DND-41 (cell line): ENCODE results near the gene VSIG1.
A peak's percentile ranks its signal among the peaks of the same experiment; 100 is the strongest.

Source experiments
- ATAC-seq: fragments of 200-7000 bp; cut with Tn5 transposase; 3 replicates; pipeline ENCODE4 v1.9.1; 2021; ENCODE audit warnings: low read depth; ENCODE audit not compliant: insufficient read depth
- DNase-seq: peaks from one replicate; pipeline ENCODE4 v3.0.0-alpha.2; 2020
- H2AFZ ChIP-seq: 2 replicates; pipeline ENCODE4 v1.6.0; 2012; ENCODE audit warnings: low read depth, low read length
- H3K27ac ChIP-seq: 2 replicates; pipeline ENCODE4 v1.5.1; 2012; ENCODE audit warnings: low read length, inconsistent platforms
- H3K27me3 ChIP-seq: fragments of 200-600 bp; sonication (generic); 2 replicates; pipeline ENCODE4 v1.6.0; 2012; ENCODE audit warnings: low read length, mild to moderate bottlenecking, inconsistent platforms; ENCODE audit not compliant: insufficient read depth, poor library complexity
- H3K36me3 ChIP-seq: 2 replicates; pipeline ENCODE4 v1.5.1; 2012; ENCODE audit warnings: low read length, inconsistent platforms; ENCODE audit not compliant: insufficient read depth
- H3K4me1 ChIP-seq: 2 replicates; pipeline ENCODE4 v1.5.1; 2012; ENCODE audit warnings: mild to moderate bottlenecking, low read length; ENCODE audit not compliant: insufficient read depth
- H3K4me2 ChIP-seq: 2 replicates; pipeline ENCODE4 v1.6.0; 2012; ENCODE audit warnings: mild to moderate bottlenecking, moderate library complexity, low read length, inconsistent platforms; ENCODE audit not compliant: insufficient read depth
- H3K4me3 ChIP-seq, 2 experiments: fragments of 200-600 bp in 1 of 2; shearing (Covaris generic) in 1 of 2; 2 replicates each; pipeline ENCODE4 v1.5.1; 2012 to 2016; ENCODE audit warnings: inconsistent platforms in 2 of 2, low read length in 2 of 2, mild to moderate bottlenecking in 2 of 2, low read depth in 1 of 2, moderate library complexity in 1 of 2
- H3K79me2 ChIP-seq: 2 replicates; pipeline ENCODE4 v1.6.0; 2012; ENCODE audit warnings: low read length, inconsistent platforms; ENCODE audit not compliant: insufficient read depth
- H3K9ac ChIP-seq: 2 replicates; pipeline ENCODE4 v1.6.0; 2012; ENCODE audit warnings: low read depth, mild to moderate bottlenecking, inconsistent platforms, low read length, moderate library complexity
- H3K9me3 ChIP-seq: 2 replicates; pipeline ENCODE4 v1.5.1; 2012; ENCODE audit warnings: low read length, moderate library complexity, mild to moderate bottlenecking, inconsistent platforms; ENCODE audit not compliant: insufficient read depth, severe bottlenecking
- H4K20me1 ChIP-seq: 2 replicates; pipeline ENCODE4 v1.6.0; 2012; ENCODE audit warnings: low read length; ENCODE audit not compliant: insufficient read depth
- EZH2 ChIP-seq: IDR thresholded peaks from 3 replicates; pipeline ENCODE4 v1.6.1; 2012; ENCODE audit warnings: borderline replicate concordance, low read depth, mild to moderate bottlenecking, moderate library complexity, low read length, inconsistent platforms; ENCODE audit not compliant: severe bottlenecking
- TF ChIP-seq, protein P1 (sequence below): IDR thresholded peaks from 2 replicates; pipeline ENCODE4 v1.5.1; 2012; ENCODE audit warnings: borderline replicate concordance, low read length, moderate library complexity, mild to moderate bottlenecking; ENCODE audit not compliant: poor library complexity, severe bottlenecking; ENCODE audit errors: extremely low read depth

VSIG1 gene

DNA sequence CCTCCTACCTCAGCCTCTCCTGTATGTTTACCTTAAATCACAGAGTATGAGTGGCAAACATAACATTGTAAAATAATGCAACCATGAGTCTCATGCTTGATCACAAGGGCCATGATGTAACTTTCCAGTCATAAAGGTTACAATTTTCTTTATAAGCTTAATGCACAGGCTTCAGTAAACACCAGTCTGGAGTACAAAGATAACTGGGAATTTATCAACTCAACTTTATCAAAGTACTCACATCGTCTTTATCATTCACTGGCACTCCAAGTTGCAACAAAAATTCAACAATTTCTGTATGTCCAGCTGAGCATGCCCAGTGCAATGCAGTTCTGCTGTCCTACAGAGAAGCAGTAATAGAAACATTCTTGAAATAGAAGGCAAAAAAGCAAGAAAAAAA, 43.6 kb downstream of the VSIG1 start:
- no peak overlapping the region for H3K4me2 ChIP-seq
- TF ChIP-seq EZH2, result no peak
- TF ChIP-seq, protein P1, sequence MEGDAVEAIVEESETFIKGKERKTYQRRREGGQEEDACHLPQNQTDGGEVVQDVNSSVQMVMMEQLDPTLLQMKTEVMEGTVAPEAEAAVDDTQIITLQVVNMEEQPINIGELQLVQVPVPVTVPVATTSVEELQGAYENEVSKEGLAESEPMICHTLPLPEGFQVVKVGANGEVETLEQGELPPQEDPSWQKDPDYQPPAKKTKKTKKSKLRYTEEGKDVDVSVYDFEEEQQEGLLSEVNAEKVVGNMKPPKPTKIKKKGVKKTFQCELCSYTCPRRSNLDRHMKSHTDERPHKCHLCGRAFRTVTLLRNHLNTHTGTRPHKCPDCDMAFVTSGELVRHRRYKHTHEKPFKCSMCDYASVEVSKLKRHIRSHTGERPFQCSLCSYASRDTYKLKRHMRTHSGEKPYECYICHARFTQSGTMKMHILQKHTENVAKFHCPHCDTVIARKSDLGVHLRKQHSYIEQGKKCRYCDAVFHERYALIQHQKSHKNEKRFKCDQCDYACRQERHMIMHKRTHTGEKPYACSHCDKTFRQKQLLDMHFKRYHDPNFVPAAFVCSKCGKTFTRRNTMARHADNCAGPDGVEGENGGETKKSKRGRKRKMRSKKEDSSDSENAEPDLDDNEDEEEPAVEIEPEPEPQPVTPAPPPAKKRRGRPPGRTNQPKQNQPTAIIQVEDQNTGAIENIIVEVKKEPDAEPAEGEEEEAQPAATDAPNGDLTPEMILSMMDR, result no peak
- no peak overlapping the region for H3K4me3 ChIP-seq
- no peaks in the 10 kb centered on the region for H3K9me3 ChIP-seq
- DNase-seq (no peak), ATAC-seq (no peak)
- H4K20me1 ChIP-seq, result no peaks in the 10 kb centered on the region; the same call in 1 of the 2 replicates
- peaks cover 35% of the 10 kb centered on the region for H3K79me2 ChIP-seq
- no peaks in the 10 kb centered on the region for H3K27me3 ChIP-seq
- H2AFZ ChIP-seq, result no peak overlapping the region
- peaks cover 31% of the 10 kb centered on the region for H3K36me3 ChIP-seq
- H3K4me1 ChIP-seq, result peaks cover 22% of the 10 kb centered on the region; the same call in 1 of the 2 replicates
- H3K27ac ChIP-seq, result no peak overlapping the region
- no peak overlapping the region for H3K9ac ChIP-seq

DNA sequence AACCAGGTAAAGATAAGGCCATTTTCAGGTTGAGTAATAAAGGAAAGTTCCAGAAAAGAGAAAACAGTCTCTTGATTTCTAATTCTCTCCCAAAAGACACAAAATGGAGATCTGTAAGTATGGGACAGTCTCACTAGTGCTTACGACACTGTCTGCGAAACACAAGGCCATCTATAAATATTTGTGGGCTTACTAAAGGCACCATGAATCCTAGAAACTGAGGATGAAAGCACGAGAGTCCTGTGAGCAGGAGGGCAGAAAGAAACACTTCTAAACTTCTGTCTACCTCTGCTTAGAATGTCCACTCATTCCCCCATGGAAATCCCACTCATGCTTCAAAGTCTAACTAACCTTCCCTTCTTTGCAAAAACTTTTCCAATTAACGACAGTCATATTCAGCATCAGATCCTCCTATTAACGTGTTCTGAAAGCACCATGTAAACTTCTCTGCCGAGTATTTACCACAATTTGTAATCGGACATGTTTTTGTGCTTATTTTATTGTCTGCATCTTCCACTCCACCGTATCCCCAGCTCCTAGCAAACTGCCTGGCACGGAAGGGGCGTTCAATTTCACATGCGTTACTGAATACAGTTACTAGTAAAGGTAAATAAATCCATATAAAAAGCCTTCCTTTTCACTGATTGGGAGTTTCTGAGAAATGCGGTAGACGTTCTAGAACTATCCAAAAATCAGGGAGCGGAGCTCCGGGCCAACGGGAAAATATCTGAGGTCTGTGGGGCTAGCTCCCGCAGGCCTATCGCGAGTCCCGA, 45.8 kb downstream of the VSIG1 start:
- ATAC-seq (no peak), DNase-seq (no peak)
- Histone ChIP-seq H3K27ac (peak overlapping the region; percentile 91), H3K4me2 (peak overlapping the region; percentile 66), H3K9me3 (no peaks in the 10 kb centered on the region), H3K27me3 (no peaks in the 10 kb centered on the region), H3K79me2 (peaks cover 35% of the 10 kb centered on the region), H3K36me3 (peaks cover 20% of the 10 kb centered on the region), H4K20me1 (no peaks in the 10 kb centered on the region; the same call in 1 of the 2 replicates), H3K4me1 (peaks cover 22% of the 10 kb centered on the region; the same call in 1 of the 2 replicates), H3K4me3 (peak overlapping the region; percentile 59 to 80), H2AFZ (peak overlapping the region; percentile 91), H3K9ac (peak overlapping the region; percentile 74)
- no peak for TF ChIP-seq EZH2
- TF ChIP-seq, protein P1, result no peak

DNA sequence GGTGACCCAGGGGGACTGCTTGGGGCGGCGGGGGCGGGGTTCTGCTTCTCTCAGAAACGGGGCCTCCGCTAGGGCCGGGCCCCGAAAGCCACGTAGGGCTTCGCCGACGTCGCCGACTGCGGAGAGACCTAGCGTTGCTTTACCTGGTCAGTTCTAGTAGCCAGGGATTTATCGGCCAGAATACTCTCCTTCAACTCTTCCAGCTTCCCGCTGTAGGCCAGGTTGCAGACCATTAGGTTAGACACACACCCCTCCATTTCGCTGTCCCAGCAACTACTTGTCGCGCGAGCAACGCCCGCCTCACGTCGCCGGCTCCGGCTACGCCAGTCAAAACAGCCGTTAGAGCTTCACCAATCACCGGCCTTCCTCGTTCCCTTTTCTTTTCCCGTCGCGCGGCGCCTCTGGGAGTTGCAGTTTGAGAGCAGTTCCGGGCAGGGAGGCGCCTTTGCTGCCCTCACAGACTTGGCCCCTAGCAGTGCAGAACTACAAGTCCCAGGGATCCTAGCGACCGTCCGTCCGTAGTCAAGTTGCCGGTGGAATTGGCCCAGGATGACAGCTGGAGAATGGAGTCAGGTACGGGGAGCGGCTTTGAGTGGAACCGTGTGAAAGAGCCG, 46.5 kb downstream of the VSIG1 start, which contains the start of the genes ATG4A and PSMD10:
ATG4A (plus strand) TSS at position 515 of the 614 bp plus-strand sequence; CDS start at position 564, 49 bp downstream.
PSMD10 (minus strand) TSS at position 279 of the 614 bp plus-strand sequence; CDS start at position 257, 22 bp downstream.
- peak within 1 kb of the TSS; percentile 89 for H3K4me2 ChIP-seq
- ATAC-seq (peak; percentile 96), DNase-seq (peak; percentile 91)
- peak within 1 kb of the TSS; percentile 59 to 80 for H3K4me3 ChIP-seq
- peaks cover 35% of the 10 kb centered on the region for H3K79me2 ChIP-seq
- H3K4me1 ChIP-seq, result peaks cover 22% of the 10 kb centered on the region; the same call in 1 of the 2 replicates
- H3K9me3 ChIP-seq, result no peaks in the 10 kb centered on the region
- TF ChIP-seq, protein P1, result no peak
- no peak for TF ChIP-seq EZH2
- no peaks in the 10 kb centered on the region; the same call in 1 of the 2 replicates for H4K20me1 ChIP-seq
- peak within 1 kb of the TSS; percentile 74 for H3K9ac ChIP-seq
- peak within 1 kb of the TSS; percentile 91 for H2AFZ ChIP-seq
- peak within 1 kb of the TSS; percentile 91 for H3K27ac ChIP-seq
- H3K36me3 ChIP-seq, result peaks cover 20% of the 10 kb centered on the region
- H3K27me3 ChIP-seq, result no peaks in the 10 kb centered on the region
